Ascending aorta (tissue), 2 donors: ENCODE data around the gene LRRC3C. TPM values are rescaled to one million over a fixed set of nuclear protein-coding genes. Genes with fewer than 3 reads are reported as not detected.

Experiments used
- DNase-seq, 2 donors: peaks; one replicate each; pipeline ENCODE4 v3.0.0-alpha.2; 2019; ENCODE audit warnings: low spot score in 2 of 2
- H3K27ac ChIP-seq, 2 donors: fragments of 200-600 bp; sonication (generic); one replicate each; pipeline ENCODE4 v1.5.1; 2016 to 2017; ENCODE audit warnings: mild to moderate bottlenecking in 1 of 2
- H3K27me3 ChIP-seq: fragments of 200-600 bp; sonication (generic); one replicate; pipeline ENCODE4 v1.5.1; 2017
- H3K36me3 ChIP-seq, 2 donors: fragments of 200-600 bp; sonication (generic); one replicate each; pipeline ENCODE4 v1.5.1; 2016
- H3K4me1 ChIP-seq, 2 donors: fragments of 200-600 bp; sonication (generic); one replicate each; pipeline ENCODE4 v1.5.1; 2016 to 2017; ENCODE audit warnings: mild to moderate bottlenecking in 1 of 2
- H3K4me3 ChIP-seq, 2 donors: fragments of 200-600 bp; sonication (generic); one replicate each; pipeline ENCODE4 v1.5.1; 2016 to 2017; ENCODE audit warnings: mild to moderate bottlenecking in 1 of 2
- H3K9me3 ChIP-seq, 2 donors: fragments of 200-600 bp; sonication (generic); one replicate each; pipeline ENCODE4 v1.5.1; 2016
- intact Hi-C: fragments of 100-400 bp; cut with DNase I; formaldehyde crosslinking; loops from one replicate; pipeline ENCODE4 v1.15.1; 2023
- total RNA-seq: library from RNA; depleted of rRNA; stranded (reverse); fragments of >200 nt; gene quantifications from one replicate; pipeline ENCODE4 v1.1.0, GENCODE V29; 2016
- TF ChIP-seq, protein P1 (sequence below), 3 experiments: fragments of 200-600 bp in 2 of 3; fragments of 450-650 bp in 1 of 3; sonication (generic) in 2 of 3; IDR thresholded peaks; one replicate each; pipeline ENCODE4 v1.5.1; 2016 to 2019; ENCODE audit warnings: antibody characterized with exemption in 3 of 3, mild to moderate bottlenecking in 1 of 3, moderate library complexity in 1 of 3

Gene LRRC3C
- total RNA-seq, 1 donor from 2014 or later: not detected

DNA sequence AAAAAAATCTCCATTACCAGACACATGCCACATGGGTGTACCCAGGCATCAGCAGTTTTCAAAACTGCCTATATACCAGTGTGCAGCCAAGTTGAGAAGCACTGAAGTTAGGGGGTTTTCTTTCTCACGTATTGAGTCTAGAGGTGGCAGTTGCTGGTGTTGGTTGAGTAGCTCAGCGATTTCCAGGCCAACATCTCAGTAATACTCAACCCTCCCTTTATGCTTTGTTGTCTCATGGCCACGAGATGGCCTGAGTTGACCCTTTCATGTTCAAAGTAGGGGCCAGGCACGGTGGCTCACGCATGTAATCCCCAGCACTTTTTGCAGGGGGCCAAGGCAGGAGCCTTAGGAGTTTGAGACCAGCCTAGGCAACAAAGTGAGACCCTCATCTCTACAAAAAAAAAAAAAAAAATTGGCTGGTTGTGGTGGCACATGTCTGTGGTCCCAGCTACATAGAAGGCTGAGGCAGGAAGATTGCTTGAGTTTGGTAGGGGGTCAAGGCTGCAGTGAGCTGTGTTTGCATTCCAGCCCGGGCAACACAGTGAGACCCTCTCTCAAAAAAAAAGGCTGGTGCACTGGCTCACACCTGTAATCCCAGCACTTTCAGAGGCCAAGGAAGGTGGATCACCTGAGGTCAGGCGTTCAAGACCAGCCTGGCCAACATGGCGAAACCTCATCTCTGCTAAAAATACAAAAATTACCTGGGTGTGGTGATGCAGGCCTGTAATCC, 10.8 kb downstream of the LRRC3C start:
- TF ChIP-seq, protein P1, sequence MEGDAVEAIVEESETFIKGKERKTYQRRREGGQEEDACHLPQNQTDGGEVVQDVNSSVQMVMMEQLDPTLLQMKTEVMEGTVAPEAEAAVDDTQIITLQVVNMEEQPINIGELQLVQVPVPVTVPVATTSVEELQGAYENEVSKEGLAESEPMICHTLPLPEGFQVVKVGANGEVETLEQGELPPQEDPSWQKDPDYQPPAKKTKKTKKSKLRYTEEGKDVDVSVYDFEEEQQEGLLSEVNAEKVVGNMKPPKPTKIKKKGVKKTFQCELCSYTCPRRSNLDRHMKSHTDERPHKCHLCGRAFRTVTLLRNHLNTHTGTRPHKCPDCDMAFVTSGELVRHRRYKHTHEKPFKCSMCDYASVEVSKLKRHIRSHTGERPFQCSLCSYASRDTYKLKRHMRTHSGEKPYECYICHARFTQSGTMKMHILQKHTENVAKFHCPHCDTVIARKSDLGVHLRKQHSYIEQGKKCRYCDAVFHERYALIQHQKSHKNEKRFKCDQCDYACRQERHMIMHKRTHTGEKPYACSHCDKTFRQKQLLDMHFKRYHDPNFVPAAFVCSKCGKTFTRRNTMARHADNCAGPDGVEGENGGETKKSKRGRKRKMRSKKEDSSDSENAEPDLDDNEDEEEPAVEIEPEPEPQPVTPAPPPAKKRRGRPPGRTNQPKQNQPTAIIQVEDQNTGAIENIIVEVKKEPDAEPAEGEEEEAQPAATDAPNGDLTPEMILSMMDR (IDR thresholded peaks at IDR 0.05): no peak
- Histone ChIP-seq H3K9me3 (no peaks in the 10 kb centered on the region), H3K4me3 (no peak overlapping the region), H3K27me3 (no peaks in the 10 kb centered on the region), H3K27ac (no peak overlapping the region), H3K4me1 (peaks cover 0 to 6% of the 10 kb centered on the region in 2 donors), H3K36me3 (no peaks in the 10 kb centered on the region)
- intact Hi-C loops: no loop called here
- no peak for DNase-seq

DNA sequence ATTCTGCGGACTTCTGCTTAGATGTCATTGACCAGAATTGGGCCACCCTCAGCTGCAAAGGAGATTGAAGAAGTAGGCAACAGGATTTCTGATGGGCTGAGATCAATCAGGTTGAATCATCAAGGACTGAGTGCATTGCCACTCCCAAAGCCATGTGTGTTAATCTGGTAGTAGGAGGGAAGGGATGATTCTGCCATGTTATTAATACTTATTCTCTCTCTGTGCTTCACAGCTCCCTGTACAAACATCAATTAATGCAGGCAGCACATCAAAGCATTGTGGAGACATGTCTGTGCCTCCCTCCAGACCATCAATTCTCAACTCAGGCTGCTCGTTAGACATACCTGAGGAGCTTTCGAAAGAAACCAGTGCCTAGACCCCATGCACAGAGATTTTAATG, 11.6 kb downstream of the LRRC3C start:
- H3K27ac ChIP-seq: no peak overlapping the region
- no peaks in the 10 kb centered on the region for H3K36me3 ChIP-seq
- H3K4me3 ChIP-seq: no peak overlapping the region
- H3K27me3 ChIP-seq: no peaks in the 10 kb centered on the region
- H3K4me1 ChIP-seq: peaks cover 0 to 2% of the 10 kb centered on the region in 2 donors
- TF ChIP-seq, protein P1 (IDR thresholded peaks at IDR 0.05): no peak
- intact Hi-C loops: no loop called here
- no peak for DNase-seq
- H3K9me3 ChIP-seq: no peaks in the 10 kb centered on the region

DNA sequence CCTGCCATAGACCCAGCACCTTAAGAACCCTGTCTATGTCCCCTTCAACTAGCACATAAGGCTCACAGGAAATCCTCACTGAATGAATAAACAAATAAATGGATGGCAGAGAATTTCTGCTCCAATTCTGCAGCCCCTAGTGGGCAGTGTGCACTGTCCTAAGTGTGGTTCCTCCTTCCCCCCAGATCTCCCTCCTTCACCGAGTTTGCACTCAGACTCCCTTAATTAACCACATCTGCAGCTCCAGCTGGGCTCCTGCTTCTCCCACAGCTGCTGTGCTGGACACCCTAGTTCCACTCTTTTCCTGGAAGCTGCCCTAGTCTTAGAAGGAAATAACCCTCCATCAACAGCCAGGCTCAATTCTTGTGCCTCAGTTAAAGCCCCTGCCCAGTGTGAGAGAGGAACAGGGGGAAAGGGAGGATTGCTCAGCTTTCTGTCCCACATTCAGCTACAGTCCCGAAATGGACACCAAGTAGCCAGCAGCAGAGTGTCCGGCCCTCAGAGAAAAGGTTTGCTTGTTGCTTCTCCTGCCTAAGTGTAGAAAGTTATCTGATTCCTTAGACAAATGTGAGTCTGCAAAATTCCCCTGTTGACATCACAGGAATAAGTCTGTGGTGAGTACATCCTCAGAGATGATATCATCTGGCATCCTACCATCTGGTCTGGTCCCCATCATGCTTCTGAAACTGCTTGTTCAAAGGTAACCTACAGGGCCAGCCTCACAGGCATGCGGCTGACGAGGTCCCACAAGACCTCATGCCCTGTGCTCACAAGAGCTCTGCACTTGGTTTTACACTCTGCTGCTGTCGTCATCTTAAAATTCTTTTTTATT, 12.3 kb downstream of the LRRC3C start:
- no peak overlapping the region for H3K27ac ChIP-seq
- H3K9me3 ChIP-seq: no peaks in the 10 kb centered on the region
- no peaks in the 10 kb centered on the region for H3K27me3 ChIP-seq
- no peaks in the 10 kb centered on the region for H3K4me1 ChIP-seq
- H3K36me3 ChIP-seq: no peaks in the 10 kb centered on the region
- no peak overlapping the region for H3K4me3 ChIP-seq
- intact Hi-C loops: no loop called here
- DNase-seq: no peak
- TF ChIP-seq, protein P1 (IDR thresholded peaks at IDR 0.05): no peak

DNA sequence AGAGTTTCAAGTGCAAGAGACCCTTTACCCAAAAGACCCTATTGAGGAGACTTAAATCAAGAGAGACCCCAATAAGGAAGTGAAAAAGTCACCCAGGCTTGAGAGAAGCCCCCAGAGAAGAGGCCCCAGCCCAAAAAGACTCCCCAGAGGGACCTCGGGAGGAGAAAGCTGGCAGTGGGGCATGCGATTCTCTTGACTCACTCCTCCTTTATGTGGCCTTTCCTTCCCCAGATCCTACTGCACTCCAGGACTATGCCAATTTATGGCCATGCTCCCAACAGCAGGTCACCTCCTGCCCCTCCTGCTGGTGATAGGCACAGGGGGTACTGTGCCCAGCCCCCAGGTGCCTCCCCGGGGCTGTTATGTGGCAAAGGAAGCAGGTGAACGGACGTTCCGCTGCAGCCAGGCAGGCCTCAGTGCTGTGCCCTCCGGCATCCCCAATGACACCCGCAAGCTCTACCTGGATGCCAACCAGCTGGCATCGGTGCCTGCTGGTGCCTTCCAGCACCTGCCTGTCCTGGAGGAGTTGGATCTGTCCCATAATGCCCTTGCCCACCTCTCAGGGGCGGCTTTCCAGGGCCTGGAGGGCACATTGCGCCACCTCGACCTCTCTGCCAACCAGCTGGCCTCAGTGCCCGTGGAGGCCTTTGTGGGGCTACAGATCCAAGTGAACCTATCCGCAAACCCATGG, 16.3 kb downstream of the LRRC3C start:
- Histone ChIP-seq H3K36me3 (no peaks in the 10 kb centered on the region), H3K27me3 (no peaks in the 10 kb centered on the region), H3K9me3 (no peaks in the 10 kb centered on the region), H3K4me3 (no peak overlapping the region), H3K4me1 (no peaks in the 10 kb centered on the region), H3K27ac (no peak overlapping the region)
- intact Hi-C loops: no loop called here
- TF ChIP-seq, protein P1 (IDR thresholded peaks at IDR 0.05): no peak
- no peak for DNase-seq

DNA sequence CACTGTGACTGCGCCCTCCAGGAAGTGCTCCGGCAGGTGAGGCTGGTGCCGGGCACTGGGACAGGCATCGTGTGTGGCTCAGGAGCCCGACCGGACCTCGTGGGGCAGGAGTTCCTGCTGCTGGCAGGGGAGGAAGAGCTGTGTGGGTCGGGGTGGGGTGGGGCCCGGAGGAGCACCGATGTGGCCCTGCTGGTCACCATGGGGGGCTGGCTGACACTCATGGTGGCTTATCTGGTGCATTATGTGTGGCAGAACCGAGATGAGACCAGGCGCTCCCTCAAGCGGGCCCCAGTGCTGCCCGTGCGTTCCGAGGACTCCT, 16.8 kb downstream of the LRRC3C start:
- Histone ChIP-seq H3K27me3 (no peaks in the 10 kb centered on the region), H3K4me1 (no peaks in the 10 kb centered on the region)

More for the DNA sequence above, 16.8 kb downstream of the LRRC3C start:
- Histone ChIP-seq H3K36me3 (no peaks in the 10 kb centered on the region), H3K27ac (no peak overlapping the region), H3K4me3 (no peak overlapping the region), H3K9me3 (no peaks in the 10 kb centered on the region)
- intact Hi-C loops: no loop called here
- no peak for DNase-seq
- TF ChIP-seq, protein P1 (IDR thresholded peaks at IDR 0.05): no peak
